ENCODE data around the gene SNX8. TPM values are rescaled to one million over a fixed set of nuclear protein-coding genes. Genes with fewer than 3 reads are reported as not detected.

SNX8 gene
- total RNA-seq, 1 experiment from 2014 or later: 40.6 TPM

GRCh38 chr7:2290877-2291276 lies 23.4 kb downstream of the SNX8 start:
- Histone ChIP-seq H3K18ac (ENCODE audit: insufficient read length, low read depth, low read length) (no peak overlapping the region), H2BK120ac (ENCODE audit: low read depth, low read length, poor library complexity, severe bottlenecking) (no peak overlapping the region), H3K23me2 (ENCODE audit: insufficient read length, low read depth, low read length, poor library complexity, severe bottlenecking) (no peaks in the 10 kb centered on the region), H3T11ph (ENCODE audit: low read length) (no peak overlapping the region), H2BK12ac (ENCODE audit: insufficient read length, low read depth, low read length) (no peak overlapping the region), H3K4ac (ENCODE audit: low read depth, low read length) (no peak overlapping the region), H2BK15ac (ENCODE audit: low read depth, low read length) (no peak overlapping the region), H3K9ac (ENCODE audit: extremely low read depth, insufficient read length, low read length) (no peak overlapping the region), H4K8ac (replicated peaks; ENCODE audit: insufficient read length, low read depth, low read length) (no peak overlapping the region), H3K56ac (ENCODE audit: insufficient read length, low read depth, low read length) (no peak overlapping the region), H4K20me1 (ENCODE audit: control insufficient read depth, insufficient read depth, insufficient read length) (no peaks in the 10 kb centered on the region), H2BK5ac (ENCODE audit: insufficient read length, low read length) (no peak overlapping the region), H3K27me3 (ENCODE audit: insufficient read depth, low read length) (no peaks in the 10 kb centered on the region), H3K23ac (ENCODE audit: insufficient read length, low read depth, low read length) (no peak overlapping the region), H3K79me2 (ENCODE audit: insufficient read depth, low read length) (no peaks in the 10 kb centered on the region; the same call in 1 of the 2 replicates), H3K14ac (ENCODE audit: insufficient read depth, low read length) (no peak overlapping the region), H3K27ac (ENCODE audit: insufficient read length, low read depth, low read length) (no peak overlapping the region), H2BK20ac (ENCODE audit: low read depth, low read length, poor library complexity, severe bottlenecking) (no peak overlapping the region), H3K4me2 (ENCODE audit: insufficient read depth, insufficient read length, low read length) (no peak overlapping the region), H3K4me1 (ENCODE audit: insufficient read depth, low read length) (no peaks in the 10 kb centered on the region), H3K9me3 (ENCODE audit: control insufficient read depth, low read depth, low read length) (no peaks in the 10 kb centered on the region), H2AFZ (ENCODE audit: low read length) (no peak overlapping the region), H4K5ac (ENCODE audit: insufficient read length, low read depth, low read length) (no peak overlapping the region), H3K79me1 (ENCODE audit: insufficient read depth, low read depth, low read length, poor library complexity, severe bottlenecking) (no peaks in the 10 kb centered on the region), H4K91ac (ENCODE audit: insufficient read length, low read depth, low read length) (no peak overlapping the region), H2AK5ac (ENCODE audit: insufficient read length, low read length) (no peak overlapping the region)
- Mint-ChIP-seq H3K27me3 (ENCODE audit: low read depth) (no peaks in the 10 kb centered on the region), H3K27ac (peak overlapping the region in 2 of 3 experiments; percentile 28 to 64; a peak in 4 of 7 replicates), H3K9me3 (no peaks in the 10 kb centered on the region), H3K4me3 (no peak overlapping the region), H3K4me1 (peaks cover under 1 to 4% of the 10 kb centered on the region in 2 experiments; a peak in 3 of 4 replicates), H3K36me3 (ENCODE audit: insufficient read depth in 1 of 3, low read depth in 3 of 3) (no peaks in the 10 kb centered on the region; a peak in 3 of 7 replicates)
- TF ChIP-seq CTCF (conservative IDR thresholded peaks at IDR 0.05): no peak
- WGBS (ENCODE audit: extremely low coverage, insufficient read length, low lambda C conversion rate): no CpG with 5 or more reads among the region's 6 CpGs
- DNase-seq: no peak

Measured in H9 (cell line).